Lower leg skin (tissue), 4 donors: ENCODE data around the gene NHERF1. TPM values are rescaled to one million over a fixed set of nuclear protein-coding genes. Genes with fewer than 3 reads are reported as not detected.

Experiments used
- DNase-seq, 2 donors: peaks; one replicate each; pipeline ENCODE4 v3.0.0-alpha.2; 2019; ENCODE audit warnings: low spot score in 2 of 2
- H3K4me3 ChIP-seq: fragments of 200-600 bp; sonication (generic); 2 replicates; pipeline ENCODE4 v1.5.1; 2017; ENCODE audit warnings: mild to moderate bottlenecking, low read depth; ENCODE audit not compliant: poor library complexity, severe bottlenecking
- CTCF ChIP-seq, 3 donors: fragments of 450-650 bp; IDR thresholded peaks; one replicate each; pipeline ENCODE4 v1.5.1; 2016; ENCODE audit warnings: antibody characterized with exemption in 3 of 3, mild to moderate bottlenecking in 3 of 3, moderate library complexity in 2 of 3
- POLR2A ChIP-seq, 2 donors: fragments of 450-650 bp; IDR thresholded peaks; one replicate each; pipeline ENCODE4 v1.6.1; 2016 to 2017; ENCODE audit warnings: antibody characterized with exemption in 2 of 2, mild to moderate bottlenecking in 1 of 2, moderate library complexity in 1 of 2
- WGBS, 2 donors: methylation state at CpG; one replicate each; pipeline ENCODE4 v1.1.5; 2018; 5-methylcytosine and 5-hydroxymethylcytosine counted together
- intact Hi-C: fragments of 100-400 bp; cut with DNase I; formaldehyde crosslinking; loops from one replicate; pipeline ENCODE4 v1.15.0; 2023; ENCODE audit warnings: low total_unique reads
- total RNA-seq, 4 donors: library from RNA; depleted of rRNA; stranded (reverse); fragments of >200 nt; gene quantifications; one replicate each; pipeline ENCODE4 v1.1.0, GENCODE V29; 2016

NHERF1 gene
- total RNA-seq, 4 donors from 2014 or later: 47.6 to 67.7 (median 58.6) TPM

- intact Hi-C loops: no loop called here
- no peak overlapping the region for H3K4me3 ChIP-seq
- no peak for DNase-seq
- TF ChIP-seq POLR2A (IDR thresholded peaks at IDR 0.05): no peak
- no peak for TF ChIP-seq CTCF (IDR thresholded peaks at IDR 0.05)
- 91 to 95% methylated on average over 10 of the region's 10 CpGs for WGBS, 2 donors
Measured at GRCh38 chr17:74806334-74806733, 57.9 kb downstream of the NHERF1 start.

GRCh38 chr17:74807441-74807840 is 59.0 kb downstream of the NHERF1 start:
- no peak for DNase-seq
- WGBS, 2 donors: 86 to 92% methylated on average over 13 of the region's 13 CpGs
- intact Hi-C loops: no loop called here

GRCh38 chr17:74807925-74808324 is 59.5 kb downstream of the NHERF1 start:
- WGBS, 2 donors: 70 to 74% methylated on average over 6 of the region's 6 CpGs
- TF ChIP-seq POLR2A (IDR thresholded peaks at IDR 0.05) (no peak), CTCF (IDR thresholded peaks at IDR 0.05) (no peak)
- no peak for DNase-seq
- no peak overlapping the region for H3K4me3 ChIP-seq
- intact Hi-C loops: no loop called here

More at GRCh38 chr17:74807441-74807840, 59.0 kb downstream of the NHERF1 start:
- TF ChIP-seq POLR2A (IDR thresholded peaks at IDR 0.05) (no peak), CTCF (IDR thresholded peaks at IDR 0.05) (no peak)
- no peak overlapping the region for H3K4me3 ChIP-seq

- DNase-seq: no peak
- TF ChIP-seq CTCF (IDR thresholded peaks at IDR 0.05) (no peak), POLR2A (IDR thresholded peaks at IDR 0.05) (no peak)
- H3K4me3 ChIP-seq: no peak overlapping the region
- intact Hi-C loops: no loop called here
- WGBS, 2 donors: 87 to 88% methylated on average over 16 to 17 of the region's 17 CpGs
Measured at GRCh38 chr17:74808714-74809430, 60.4 kb downstream of the NHERF1 start.

- TF ChIP-seq POLR2A (IDR thresholded peaks at IDR 0.05) (no peak), CTCF (IDR thresholded peaks at IDR 0.05) (no peak)
- intact Hi-C loops: no loop called here
- WGBS, 2 donors: 86% methylated on average over 15 of the region's 15 CpGs
- no peak for DNase-seq
- no peak overlapping the region for H3K4me3 ChIP-seq
Measured at GRCh38 chr17:74810699-74811485, 62.5 kb downstream of the NHERF1 start.
